H1 (cell line): ENCODE data around the gene POU6F2. TPM values are rescaled to one million over a fixed set of nuclear protein-coding genes. Genes with fewer than 3 reads are reported as not detected.

Experiments used
- CTBP2 ChIP-seq: IDR thresholded peaks from 2 replicates; pipeline ENCODE4 v1.7.0; 2011; ENCODE audit warnings: borderline replicate concordance, mild to moderate bottlenecking, moderate library complexity, mixed read lengths, low read length; ENCODE audit not compliant: insufficient read depth, insufficient read length
- PHF8 ChIP-seq: fragments of 200-600 bp; sonication (generic); conservative IDR thresholded peaks from 2 replicates; pipeline ENCODE4 v1.7.1; 2012; ENCODE audit warnings: low read depth, mild to moderate bottlenecking, inconsistent platforms, low read length, moderate library complexity
- SAP30 ChIP-seq: fragments of 300-600 bp; sonication (generic); IDR thresholded peaks from 2 replicates; pipeline ENCODE4 v1.7.1; 2012; ENCODE audit warnings: low read length, moderate library complexity, mild to moderate bottlenecking, inconsistent platforms; ENCODE audit not compliant: insufficient read depth, insufficient replicate concordance
- polyA plus RNA-seq, 7 experiments: library from polyadenylated mRNA; depleted of rRNA in 3 of 7; stranded (reverse) in 5 of 7; unstranded in 2 of 7; fragments of >200 nt in 5 of 7; fragments of 200-250 nt in 2 of 7; gene quantifications; 1 replicate in 5 of 7; 2 replicates in 1 of 7; 4 replicates in 1 of 7; pipeline versions ENCODE4 v1.2.1 to v1.2.3, GENCODE V29; 2011 to 2013; ENCODE audit warnings: missing spikeins in 2 of 7, mixed read lengths in 2 of 7
- total RNA-seq: library from RNA; stranded (reverse); fragmentation: NEBNext Ultra II Directional; extraction: Animal tissue kit (Norgen Biotek cat#: 25700); gene quantifications from 2 replicates; pipeline ENCODE4 v1.2.1, GENCODE V29; 2021

Gene POU6F2
- total and polyA plus RNA-seq, 2 of the 8 experiments (the other 6 are each of a cell fraction or from before 2014, with no cell fraction given) = 1.1 to 2.0 TPM

DNA sequence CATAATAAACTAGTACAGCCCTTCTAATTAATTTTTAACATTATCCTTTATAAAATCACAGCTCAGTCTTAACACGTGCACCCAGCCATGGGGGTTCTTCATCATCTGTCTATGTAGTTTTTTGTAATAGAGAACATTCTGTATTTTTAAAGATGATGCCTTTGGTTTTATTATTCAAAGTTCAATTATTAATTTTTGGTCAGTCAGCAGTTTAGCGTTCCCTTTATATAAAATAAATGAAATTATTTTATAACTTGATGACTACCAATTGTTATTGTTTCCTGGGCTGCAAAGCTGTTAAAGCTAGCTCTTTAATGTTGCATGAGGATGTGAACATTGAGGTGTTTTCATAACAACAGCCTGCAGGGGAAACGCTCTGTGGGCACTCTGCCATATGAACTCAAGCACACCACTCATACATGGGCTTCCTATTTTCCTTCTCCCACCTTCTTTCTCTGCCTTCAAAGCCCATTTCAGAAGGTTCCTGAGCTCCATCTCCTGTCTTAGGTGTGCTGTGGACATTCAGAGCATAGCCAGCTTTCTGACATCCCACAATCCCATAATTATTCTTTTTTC is 416.5 kb downstream of the POU6F2 start (continued):
- no peak for TF ChIP-seq PHF8
- TF ChIP-seq CTBP2 = no peak
- no peak for TF ChIP-seq SAP30
